DLD1 (cell line): Measurements from ENCODE around the gene C2orf69.
"Not testable (repeated sequence)": the region's sequence is repeated elsewhere in the genome, so short reads cannot be mapped to it uniquely, and the experiment has no call there.

Experiments
- in situ Hi-C: cut with HindIII; loops from 2 replicates; pipeline ENCODE4 v1.10.0; 2017; ENCODE audit warnings: low sequenced_read_pairs

The C2orf69 gene

GRCh38 chr2:199912553-199913114 lies 1.5 kb downstream of the C2orf69 start:
- in situ Hi-C loops: not testable (repeated sequence)

GRCh38 chr2:199914372-199914958 lies 3.4 kb downstream of the C2orf69 start:
- in situ Hi-C loops: no loop called here

- in situ Hi-C loops: no loop called here
Measured at GRCh38 chr2:199916980-199917379, 5.9 kb downstream of the C2orf69 start.

GRCh38 chr2:199922856-199923255 lies 11.8 kb downstream of the C2orf69 start:
- in situ Hi-C loops: no loop called here

- in situ Hi-C loops: no loop called here
Measured at GRCh38 chr2:199923924-199924323, 12.8 kb downstream of the C2orf69 start.

- in situ Hi-C loops: no loop called here
Measured at GRCh38 chr2:199926806-199927205, 15.7 kb downstream of the C2orf69 start.

GRCh38 chr2:199928226-199928625 lies 17.1 kb downstream of the C2orf69 start:
- in situ Hi-C loops: no loop called here

GRCh38 chr2:199928626-199929025 lies 17.5 kb downstream of the C2orf69 start:
- in situ Hi-C loops: no loop called here

- in situ Hi-C loops: no loop called here
Measured at GRCh38 chr2:199929262-199929661, 18.2 kb downstream of the C2orf69 start.

GRCh38 chr2:199932312-199932855 lies 21.3 kb downstream of the C2orf69 start:
- in situ Hi-C loops: no loop called here

GRCh38 chr2:199933466-199933865 lies 22.4 kb downstream of the C2orf69 start:
- in situ Hi-C loops: no loop called here

GRCh38 chr2:199936554-199936953 lies 25.5 kb downstream of the C2orf69 start:
- in situ Hi-C loops: no loop called here

GRCh38 chr2:199940373-199940772 lies 29.3 kb downstream of the C2orf69 start:
- in situ Hi-C loops: no loop called here

- in situ Hi-C loops: no loop called here
Measured at GRCh38 chr2:199943373-199943772, 32.3 kb downstream of the C2orf69 start.

GRCh38 chr2:199946196-199946595 lies 35.1 kb downstream of the C2orf69 start:
- in situ Hi-C loops: no loop called here

GRCh38 chr2:199946836-199947235 lies 35.7 kb downstream of the C2orf69 start:
- in situ Hi-C loops: no loop called here

- in situ Hi-C loops: no loop called here
Measured at GRCh38 chr2:199950396-199950795, 39.3 kb downstream of the C2orf69 start.

GRCh38 chr2:199951023-199951422 lies 39.9 kb downstream of the C2orf69 start:
- in situ Hi-C loops: no loop called here

GRCh38 chr2:199955007-199955338 lies 43.9 kb downstream of the C2orf69 start:
- in situ Hi-C loops: no loop called here

- in situ Hi-C loops: no loop called here
Measured at GRCh38 chr2:199955339-199956061, 44.4 kb downstream of the C2orf69 start, which contains the start of the genes MAIP1 and TYW5. Gene MAIP1 (plus strand): TSS chr2:199955582. CDS start chr2:199955799, 217 bp downstream. Gene TYW5 (minus strand): TSS chr2:199955491. CDS start chr2:199955470, 21 bp downstream.

GRCh38 chr2:199956062-199956380 lies 44.9 kb downstream of the C2orf69 start:
- in situ Hi-C loops: no loop called here

GRCh38 chr2:199958014-199958413 lies 46.9 kb downstream of the C2orf69 start:
- in situ Hi-C loops: no loop called here
